Nephron (organoid): ENCODE results near the gene NFATC1.
A peak's percentile ranks its signal among the peaks of the same experiment; 100 is the strongest.

ENCODE experiments used
- H3K27ac Mint-ChIP-seq, 3 experiments: 2 replicates each; pipeline ENCODE4 v1.8.0; 2020; ENCODE audit warnings: mixed read lengths in 3 of 3, mild to moderate bottlenecking in 2 of 3, moderate library complexity in 1 of 3
- H3K27me3 Mint-ChIP-seq: 2 replicates; pipeline ENCODE4 v1.8.0; 2021; ENCODE audit warnings: low read depth, mild to moderate bottlenecking, moderate library complexity, mixed read lengths
- H3K36me3 Mint-ChIP-seq: 2 replicates; pipeline ENCODE4 v1.8.0; 2020; ENCODE audit warnings: low read depth, mixed read lengths
- H3K4me1 Mint-ChIP-seq: 2 replicates; pipeline ENCODE4 v1.8.0; 2020; ENCODE audit warnings: mixed read lengths
- H3K4me3 Mint-ChIP-seq, 3 experiments: 2 replicates each; pipeline ENCODE4 v1.8.0; 2020; ENCODE audit warnings: mild to moderate bottlenecking in 3 of 3, mixed read lengths in 3 of 3, moderate library complexity in 2 of 3
- H3K9me3 Mint-ChIP-seq: 2 replicates; pipeline ENCODE4 v1.8.0; 2020; ENCODE audit warnings: mixed read lengths
- CTCF ChIP-seq, 3 experiments: fragments of 200-600 bp; sonication (generic); IDR thresholded peaks; one replicate each; pipeline ENCODE4 v1.5.0; 2021; ENCODE audit warnings: antibody characterized with exemption in 3 of 3; ENCODE audit not compliant: unreplicated experiment in 3 of 3

The NFATC1 gene

DNA sequence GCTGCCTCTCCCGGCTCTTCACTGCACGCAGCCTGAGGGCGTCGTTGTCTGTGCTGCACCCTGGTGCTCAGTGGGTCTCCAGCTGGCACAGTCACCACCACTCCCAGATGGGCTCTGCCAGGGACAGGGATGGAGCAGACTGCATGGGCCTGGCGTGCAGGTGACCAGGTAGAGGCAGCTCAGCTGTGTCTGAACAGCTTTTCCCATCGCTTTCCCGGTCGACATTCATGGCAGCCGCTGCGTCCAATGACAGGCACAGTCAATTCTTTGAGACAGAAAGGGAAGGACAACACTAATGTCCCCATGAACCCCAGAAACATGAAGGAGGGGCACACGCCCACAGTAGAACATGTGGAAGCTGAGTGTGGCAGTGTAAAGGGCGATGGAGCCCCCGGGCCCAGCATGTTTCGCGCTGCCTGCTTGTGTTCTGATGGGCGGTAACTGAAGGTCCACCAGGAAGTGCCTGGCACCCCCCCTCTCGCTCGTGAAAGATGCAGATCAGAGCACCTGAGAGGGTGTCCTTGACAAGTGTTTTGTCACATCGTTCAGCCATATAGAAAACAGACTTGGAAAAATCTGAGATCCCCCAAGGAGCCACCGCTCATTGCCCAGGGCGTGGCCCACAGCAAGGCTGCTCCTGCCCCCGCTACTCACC is 122.4 kb downstream of the NFATC1 start:
- no peak overlapping the region for H3K4me3 Mint-ChIP-seq
- TF ChIP-seq CTCF (IDR thresholded peaks at IDR 0.05; ENCODE audit: unreplicated experiment in 3 of 3), result no peak
- no peaks in the 10 kb centered on the region for H3K9me3 Mint-ChIP-seq
- H3K27ac Mint-ChIP-seq, result no peak overlapping the region
- peaks cover 44% of the 10 kb centered on the region for H3K4me1 Mint-ChIP-seq
- H3K27me3 Mint-ChIP-seq, result peaks cover 5% of the 10 kb centered on the region
- H3K36me3 Mint-ChIP-seq, result no peaks in the 10 kb centered on the region

GRCh38 chr18:79518683-79519128 is 123.0 kb downstream of the NFATC1 start:
- TF ChIP-seq CTCF (IDR thresholded peaks at IDR 0.05; ENCODE audit: unreplicated experiment in 3 of 3), result no peak
- H3K27me3 Mint-ChIP-seq, result peaks cover 5% of the 10 kb centered on the region
- H3K36me3 Mint-ChIP-seq, result no peaks in the 10 kb centered on the region
- peaks cover 49% of the 10 kb centered on the region for H3K4me1 Mint-ChIP-seq
- no peaks in the 10 kb centered on the region for H3K9me3 Mint-ChIP-seq
- H3K4me3 Mint-ChIP-seq, result no peak overlapping the region
- no peak overlapping the region for H3K27ac Mint-ChIP-seq

DNA sequence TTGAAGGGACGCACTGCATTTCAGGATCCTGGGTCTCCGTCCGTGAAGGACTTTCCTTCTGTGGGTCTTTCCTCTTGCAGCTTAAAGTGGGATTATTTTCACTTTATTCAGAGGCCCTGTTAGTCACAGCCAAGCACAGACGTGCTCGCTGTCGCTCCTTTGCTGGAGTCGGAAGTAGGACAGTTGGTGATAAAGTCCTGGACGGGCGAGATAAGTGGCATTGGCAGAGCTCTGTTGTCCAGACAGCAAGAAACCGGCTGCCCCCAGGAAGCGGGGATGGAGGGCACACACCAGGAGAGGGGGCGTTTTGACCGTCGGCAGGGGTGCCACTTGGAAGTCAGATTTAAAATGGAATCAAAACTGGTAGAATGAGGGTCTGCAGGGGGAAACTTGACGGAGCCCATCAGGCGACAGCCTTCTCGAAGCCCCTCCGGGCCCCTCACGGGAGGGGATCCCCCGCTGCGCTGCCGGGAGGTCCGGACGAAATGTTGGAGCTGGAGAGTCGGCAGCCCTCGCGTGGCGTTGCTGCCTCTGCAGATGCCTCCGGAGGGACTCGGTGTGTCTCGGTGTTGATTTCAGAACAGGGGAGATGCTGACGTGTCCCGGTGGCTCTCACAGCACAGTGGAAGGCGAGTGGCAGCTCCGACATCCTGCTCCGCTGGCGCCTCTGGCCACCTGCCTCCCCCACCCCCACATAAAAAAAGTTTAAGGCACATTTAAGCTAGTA is 124.2 kb downstream of the NFATC1 start:
- Mint-ChIP-seq H3K27me3 (peaks cover 5% of the 10 kb centered on the region), H3K4me3 (peak overlapping the region; percentile 40 to 64 (median 60)), H3K27ac (peak overlapping the region; percentile 39 to 79 (median 40)), H3K9me3 (no peaks in the 10 kb centered on the region), H3K4me1 (peaks cover 51% of the 10 kb centered on the region), H3K36me3 (no peaks in the 10 kb centered on the region)
- TF ChIP-seq CTCF (IDR thresholded peaks at IDR 0.05; ENCODE audit: unreplicated experiment in 3 of 3), result no peak

GRCh38 chr18:79520478-79521390 is 125.0 kb downstream of the NFATC1 start:
- peak overlapping the region; percentile 40 to 64 (median 60) for H3K4me3 Mint-ChIP-seq
- H3K9me3 Mint-ChIP-seq, result no peaks in the 10 kb centered on the region
- H3K36me3 Mint-ChIP-seq, result no peaks in the 10 kb centered on the region
- peaks cover 5% of the 10 kb centered on the region for H3K27me3 Mint-ChIP-seq
- peak overlapping the region; percentile 39 to 79 (median 40) for H3K27ac Mint-ChIP-seq
- TF ChIP-seq CTCF (IDR thresholded peaks at IDR 0.05; ENCODE audit: unreplicated experiment in 3 of 3), result no peak
- peaks cover 50% of the 10 kb centered on the region for H3K4me1 Mint-ChIP-seq

- Mint-ChIP-seq H3K9me3 (no peaks in the 10 kb centered on the region), H3K4me3 (no peak overlapping the region), H3K4me1 (peaks cover 41% of the 10 kb centered on the region), H3K27me3 (peaks cover 5% of the 10 kb centered on the region), H3K27ac (no peak overlapping the region), H3K36me3 (no peaks in the 10 kb centered on the region)
- TF ChIP-seq CTCF (IDR thresholded peaks at IDR 0.05; ENCODE audit: unreplicated experiment in 3 of 3), result no peak
These were observed 125.9 kb downstream of the NFATC1 start for GRCh38 chr18:79521416-79522205.
